MM.1S (cell line): ENCODE measurements around the gene TRIM14.

Experiments
- CTCF ChIP-seq: fragments of 300-600 bp; sonication (generic); IDR thresholded peaks from 2 replicates; pipeline ENCODE4 v1.5.1; 2016; ENCODE audit warnings: antibody characterized with exemption, low read length, mixed read lengths
- EZH2 ChIP-seq: fragments of 300-600 bp; sonication (generic); optimal IDR thresholded peaks from 2 replicates; pipeline ENCODE3; 2017; ENCODE audit warnings: low read depth, mild to moderate bottlenecking, antibody characterized with exemption, low read length, mixed read lengths

DNA sequence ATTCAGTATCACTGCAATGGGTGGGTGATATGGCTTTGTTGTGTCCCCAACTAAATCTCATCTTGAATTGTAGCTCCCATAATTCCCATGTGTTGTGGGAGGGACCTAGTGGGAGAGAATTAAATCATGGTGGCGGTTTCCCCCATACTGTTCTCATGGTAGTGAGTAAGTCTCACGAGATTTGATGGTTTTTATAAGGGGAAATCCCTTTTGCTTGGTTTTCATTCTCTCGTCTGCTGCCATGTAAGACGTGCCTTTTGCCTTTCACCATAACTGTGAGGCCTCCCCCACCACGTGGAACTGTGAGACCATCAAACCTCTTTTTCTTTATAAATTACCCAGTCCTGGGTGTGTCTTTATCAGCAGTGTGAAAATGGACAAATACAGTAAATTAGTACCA, 72.0 kb downstream of the TRIM14 start:
- TF ChIP-seq CTCF (no peak), EZH2 (no peak)
